OCI-LY3 (cell line): ENCODE data around the gene NFIB.

Experiments
- H2AFZ ChIP-seq: fragments of 200-600, 300-600 bp; shearing (Covaris generic); 2 replicates; pipeline ENCODE4 v1.6.0; 2014; ENCODE audit warnings: antibody characterized with exemption, low read depth, low read length
- H3K27ac ChIP-seq: fragments of 200-600, 300-600 bp; sonication (generic); 2 replicates; pipeline ENCODE4 v1.5.1; 2014; ENCODE audit warnings: mild to moderate bottlenecking, low read length, moderate library complexity, mixed read lengths
- H3K27me3 ChIP-seq: fragments of 200-600, 300-600 bp; sonication (generic); 2 replicates; pipeline ENCODE4 v1.6.1; 2014; ENCODE audit warnings: low read depth, low read length, mixed read lengths
- H3K36me3 ChIP-seq: fragments of 200-600, 300-600 bp; sonication (generic); replicated peaks from 2 replicates; pipeline ENCODE3; 2014; ENCODE audit warnings: low read depth, low read length, mixed read lengths
- H3K4me1 ChIP-seq: fragments of 300-600, 200-600 bp; sonication (generic); 2 replicates; pipeline ENCODE4 v1.6.1; 2014; ENCODE audit warnings: low read length, mixed read lengths
- H3K4me2 ChIP-seq: fragments of 200-600, 300-600 bp; sonication (generic); 2 replicates; pipeline ENCODE4 v1.6.1; 2014; ENCODE audit warnings: low read length, mixed read lengths
- H3K4me3 ChIP-seq: fragments of 300-600, 200-600 bp; sonication (generic); 2 replicates; pipeline ENCODE4 v1.5.1; 2014; ENCODE audit warnings: antibody characterized with exemption, mild to moderate bottlenecking, low read length, moderate library complexity
- H3K79me2 ChIP-seq: fragments of 300-600, 200-600 bp; shearing (Covaris generic); 2 replicates; pipeline ENCODE4 v1.6.1; 2014; ENCODE audit warnings: mild to moderate bottlenecking, low read length, mixed read lengths
- H3K9ac ChIP-seq: fragments of 300-600, 200-600 bp; shearing (Covaris generic); 2 replicates; pipeline ENCODE4 v1.6.0; 2014; ENCODE audit warnings: mild to moderate bottlenecking, low read length, moderate library complexity
- H3K9me3 ChIP-seq: fragments of 200-600, 300-600 bp; shearing (Covaris generic); 2 replicates; pipeline ENCODE4 v1.6.1; 2014; ENCODE audit warnings: low read length, mixed read lengths; ENCODE audit not compliant: insufficient read depth
- H4K20me1 ChIP-seq: fragments of 200-600, 300-600 bp; sonication (generic); 2 replicates; pipeline ENCODE4 v1.6.1; 2016; ENCODE audit warnings: low read length, mixed read lengths; ENCODE audit not compliant: insufficient read depth
- EZH2phosphoT487 ChIP-seq: fragments of 200-600 bp; shearing (Covaris generic); IDR thresholded peaks from 2 replicates; pipeline ENCODE4 v1.6.1; 2018; ENCODE audit warnings: antibody characterized with exemption, mixed run types, low read depth
- TF ChIP-seq, protein P1 (sequence below): fragments of 200-600, 300-600 bp; sonication (generic); IDR thresholded peaks from 2 replicates; pipeline ENCODE4 v1.5.1; 2014; ENCODE audit warnings: antibody characterized with exemption, low read length, low read depth

The NFIB gene

DNA sequence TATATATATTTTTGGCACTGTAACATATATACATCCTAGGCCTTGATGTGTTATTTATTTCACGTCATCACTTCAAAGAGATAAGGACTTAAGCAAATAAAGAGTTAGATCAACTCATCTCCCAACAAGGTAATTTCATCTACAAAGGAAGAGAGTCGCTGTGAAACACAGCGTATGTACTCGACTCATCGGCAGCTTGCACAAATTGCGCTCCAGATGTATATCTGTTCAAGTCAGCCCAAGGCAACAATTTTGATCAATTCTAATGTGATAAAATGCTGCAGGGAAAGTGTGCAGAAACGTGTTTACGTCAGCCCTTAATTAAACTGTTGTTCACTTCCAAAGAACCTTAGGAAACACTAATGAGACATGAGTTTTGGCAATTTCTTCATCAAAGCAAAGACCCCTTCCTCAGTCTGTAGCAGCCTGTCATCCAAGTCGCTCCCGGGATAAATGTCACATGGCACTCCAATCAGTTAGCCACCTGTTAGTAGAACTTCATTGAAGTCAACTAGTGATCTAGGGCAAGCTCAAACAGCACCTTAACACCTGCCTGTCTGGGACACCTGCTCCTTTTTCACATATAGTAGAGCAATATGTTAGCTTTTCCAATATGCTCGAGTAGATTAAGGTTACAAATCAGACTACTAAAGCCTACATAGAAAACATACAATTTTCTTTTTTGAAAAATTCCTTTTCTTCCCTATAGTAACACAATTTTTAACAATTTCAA lies 182.4 kb downstream of the NFIB start:
- Histone ChIP-seq H3K36me3 (no peaks in the 10 kb centered on the region), H3K4me2 (no peak overlapping the region), H3K4me3 (no peak overlapping the region), H3K27me3 (peaks cover 8% of the 10 kb centered on the region; the same call in 1 of the 2 replicates), H2AFZ (no peak overlapping the region), H3K27ac (no peak overlapping the region), H3K9me3 (no peaks in the 10 kb centered on the region), H4K20me1 (no peaks in the 10 kb centered on the region), H3K9ac (no peak overlapping the region), H3K79me2 (no peaks in the 10 kb centered on the region), H3K4me1 (no peaks in the 10 kb centered on the region)
- TF ChIP-seq, protein P1, sequence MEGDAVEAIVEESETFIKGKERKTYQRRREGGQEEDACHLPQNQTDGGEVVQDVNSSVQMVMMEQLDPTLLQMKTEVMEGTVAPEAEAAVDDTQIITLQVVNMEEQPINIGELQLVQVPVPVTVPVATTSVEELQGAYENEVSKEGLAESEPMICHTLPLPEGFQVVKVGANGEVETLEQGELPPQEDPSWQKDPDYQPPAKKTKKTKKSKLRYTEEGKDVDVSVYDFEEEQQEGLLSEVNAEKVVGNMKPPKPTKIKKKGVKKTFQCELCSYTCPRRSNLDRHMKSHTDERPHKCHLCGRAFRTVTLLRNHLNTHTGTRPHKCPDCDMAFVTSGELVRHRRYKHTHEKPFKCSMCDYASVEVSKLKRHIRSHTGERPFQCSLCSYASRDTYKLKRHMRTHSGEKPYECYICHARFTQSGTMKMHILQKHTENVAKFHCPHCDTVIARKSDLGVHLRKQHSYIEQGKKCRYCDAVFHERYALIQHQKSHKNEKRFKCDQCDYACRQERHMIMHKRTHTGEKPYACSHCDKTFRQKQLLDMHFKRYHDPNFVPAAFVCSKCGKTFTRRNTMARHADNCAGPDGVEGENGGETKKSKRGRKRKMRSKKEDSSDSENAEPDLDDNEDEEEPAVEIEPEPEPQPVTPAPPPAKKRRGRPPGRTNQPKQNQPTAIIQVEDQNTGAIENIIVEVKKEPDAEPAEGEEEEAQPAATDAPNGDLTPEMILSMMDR: no peak
- no peak for TF ChIP-seq EZH2phosphoT487

DNA sequence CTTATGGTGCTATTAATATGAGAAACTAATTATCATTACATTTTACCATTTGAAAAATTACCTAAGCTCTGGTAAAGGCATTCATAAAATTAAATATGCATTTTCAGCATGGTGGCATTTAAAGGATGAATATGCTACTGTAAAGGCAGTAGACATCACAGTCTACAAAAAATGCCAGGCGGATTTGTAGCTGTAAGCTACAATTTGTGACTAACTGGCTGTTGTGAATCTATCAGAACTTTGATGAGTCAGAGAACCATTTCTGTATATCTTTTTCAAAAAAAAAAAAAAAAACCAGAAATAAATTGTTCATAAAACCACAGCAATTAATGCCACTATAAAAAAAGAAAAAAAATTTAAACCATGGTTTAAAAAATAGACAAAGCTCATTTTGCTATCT lies 186.3 kb downstream of the NFIB start:
- Histone ChIP-seq H3K9me3 (no peaks in the 10 kb centered on the region), H3K4me1 (no peaks in the 10 kb centered on the region), H2AFZ (no peak overlapping the region), H3K27ac (no peak overlapping the region), H4K20me1 (no peaks in the 10 kb centered on the region), H3K27me3 (no peaks in the 10 kb centered on the region), H3K4me2 (no peak overlapping the region), H3K79me2 (no peaks in the 10 kb centered on the region), H3K9ac (no peak overlapping the region), H3K36me3 (no peaks in the 10 kb centered on the region), H3K4me3 (no peak overlapping the region)
- no peak for TF ChIP-seq EZH2phosphoT487
- TF ChIP-seq, protein P1: no peak

DNA sequence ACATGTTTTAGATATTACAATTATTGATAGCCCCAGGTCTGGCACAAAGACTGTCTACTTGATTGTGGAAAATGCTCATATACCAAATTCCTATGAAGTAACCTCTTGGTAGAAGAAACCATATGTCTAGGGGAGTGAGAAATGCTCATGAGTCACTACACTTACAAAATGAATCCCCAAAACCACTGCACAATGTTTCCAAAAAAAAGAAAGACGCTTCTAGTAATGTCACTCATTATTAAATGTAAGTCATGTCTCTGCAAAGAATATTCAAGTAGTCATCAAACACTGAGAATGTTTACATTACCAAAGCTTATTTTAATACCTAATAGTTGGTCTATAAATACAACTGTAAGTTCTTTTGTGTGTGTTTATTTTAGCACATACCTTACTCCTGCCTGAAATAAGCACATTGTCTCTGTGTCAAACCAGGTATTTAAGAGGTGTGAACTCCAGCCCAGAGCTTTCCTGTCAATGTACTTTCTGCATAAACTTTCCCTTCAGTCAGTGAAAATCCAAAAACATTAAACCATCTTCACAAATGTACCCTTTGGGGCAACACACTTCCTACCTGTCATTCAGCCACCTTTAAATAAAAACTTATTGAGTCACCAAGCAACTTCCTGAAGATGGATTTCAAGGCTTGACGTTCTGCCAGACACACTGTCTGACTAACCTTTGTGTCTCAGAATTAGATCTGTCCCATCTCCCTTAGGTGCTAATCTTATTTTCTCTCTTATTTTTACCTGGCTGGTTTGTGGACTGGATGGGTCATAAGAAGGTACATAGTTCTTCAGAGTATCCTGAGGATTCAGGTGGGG lies 194.0 kb downstream of the NFIB start:
- H3K27me3 ChIP-seq: peaks cover 4% of the 10 kb centered on the region
- TF ChIP-seq EZH2phosphoT487: no peak
- TF ChIP-seq, protein P1: no peak
- H3K27ac ChIP-seq: no peak overlapping the region
- H3K9ac ChIP-seq: no peak overlapping the region
- H3K4me1 ChIP-seq: no peaks in the 10 kb centered on the region
- H3K4me2 ChIP-seq: no peak overlapping the region
- no peaks in the 10 kb centered on the region for H3K9me3 ChIP-seq
- H3K79me2 ChIP-seq: no peaks in the 10 kb centered on the region
- no peak overlapping the region for H2AFZ ChIP-seq
- no peaks in the 10 kb centered on the region for H4K20me1 ChIP-seq
- H3K4me3 ChIP-seq: no peak overlapping the region
- H3K36me3 ChIP-seq: no peaks in the 10 kb centered on the region

- H3K79me2 ChIP-seq: no peaks in the 10 kb centered on the region
- no peak overlapping the region for H3K4me2 ChIP-seq
- peaks cover 10% of the 10 kb centered on the region for H3K27me3 ChIP-seq
- H3K36me3 ChIP-seq: no peaks in the 10 kb centered on the region
- TF ChIP-seq EZH2phosphoT487: no peak
- TF ChIP-seq, protein P1: no peak
- no peaks in the 10 kb centered on the region for H4K20me1 ChIP-seq
- H3K4me1 ChIP-seq: no peaks in the 10 kb centered on the region
- no peaks in the 10 kb centered on the region for H3K9me3 ChIP-seq
- no peak overlapping the region for H2AFZ ChIP-seq
- no peak overlapping the region for H3K4me3 ChIP-seq
- H3K9ac ChIP-seq: no peak overlapping the region
- no peak overlapping the region for H3K27ac ChIP-seq
Observed at GRCh38 chr9:14112226-14112625, 201.7 kb downstream of the NFIB start.
